Midbrain (tissue), 1 donor: ENCODE data around the gene RBM44.
"Not testable (repeated sequence)": the region's sequence is repeated elsewhere in the genome, so short reads cannot be mapped to it uniquely, and the experiment has no call there.

Source experiments
- DNase-seq: peaks from one replicate; lab custom pipeline; 2025; lab: John Stamatoyannopoulos, UW

Gene RBM44

DNA sequence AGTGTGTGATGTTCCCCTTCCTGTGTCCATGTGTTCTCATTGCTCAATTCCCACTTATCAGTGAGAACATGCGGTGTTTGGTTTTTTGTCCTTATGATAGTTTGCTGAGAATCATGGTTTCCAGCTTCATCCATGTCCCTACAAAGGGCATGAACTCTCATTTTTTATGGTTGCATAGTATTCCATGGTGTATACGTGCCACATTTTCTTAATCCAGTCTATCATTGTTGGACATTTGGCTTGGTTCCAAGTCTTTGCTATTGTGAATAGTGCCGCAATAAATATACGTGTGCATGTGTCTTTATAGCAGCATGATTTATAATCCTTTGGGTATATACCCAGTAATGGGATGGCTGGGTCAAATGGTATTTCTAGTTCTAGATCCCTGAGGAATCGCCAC is 14.9 kb upstream of the RBM44 start:
- DNase-seq = not testable (repeated sequence)

DNA sequence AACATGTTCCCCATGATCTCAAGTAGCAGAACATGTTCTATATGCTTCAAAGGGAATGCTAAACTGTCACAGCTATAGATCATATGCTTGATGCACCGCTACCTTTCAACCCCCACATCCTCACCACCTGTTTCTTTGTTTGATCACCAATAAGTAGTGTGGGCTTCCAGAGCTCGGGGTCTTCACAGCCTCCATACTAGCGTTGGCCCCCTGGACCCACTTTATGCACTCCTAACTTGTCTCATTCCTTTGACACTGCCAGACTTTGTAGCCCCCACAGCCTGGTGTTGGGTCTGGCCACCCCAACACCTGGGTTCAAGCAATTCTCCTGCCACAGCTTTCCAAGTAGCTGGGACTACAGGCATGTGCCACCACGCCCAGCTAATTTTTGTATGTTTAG is 11.6 kb upstream of the RBM44 start:
- DNase-seq = no peak

DNA sequence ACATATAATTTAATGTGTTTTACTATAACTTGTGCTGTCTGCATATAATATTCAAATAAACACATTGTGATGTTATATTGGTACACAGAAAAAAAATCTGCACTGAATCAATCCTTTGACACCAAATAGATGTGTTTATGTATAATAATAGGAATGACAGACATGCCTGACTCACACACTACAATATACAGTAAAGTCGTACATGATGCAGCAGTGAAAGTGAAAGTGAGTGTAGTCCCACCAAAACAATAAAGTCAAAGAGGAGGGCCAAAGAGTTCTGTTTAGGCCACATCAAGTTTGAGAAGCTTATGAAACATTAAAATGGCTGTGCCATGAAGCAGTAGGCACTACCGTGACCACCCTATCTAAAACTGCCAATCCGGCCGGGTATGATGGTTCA is 8.2 kb upstream of the RBM44 start:
- no peak for DNase-seq

DNA sequence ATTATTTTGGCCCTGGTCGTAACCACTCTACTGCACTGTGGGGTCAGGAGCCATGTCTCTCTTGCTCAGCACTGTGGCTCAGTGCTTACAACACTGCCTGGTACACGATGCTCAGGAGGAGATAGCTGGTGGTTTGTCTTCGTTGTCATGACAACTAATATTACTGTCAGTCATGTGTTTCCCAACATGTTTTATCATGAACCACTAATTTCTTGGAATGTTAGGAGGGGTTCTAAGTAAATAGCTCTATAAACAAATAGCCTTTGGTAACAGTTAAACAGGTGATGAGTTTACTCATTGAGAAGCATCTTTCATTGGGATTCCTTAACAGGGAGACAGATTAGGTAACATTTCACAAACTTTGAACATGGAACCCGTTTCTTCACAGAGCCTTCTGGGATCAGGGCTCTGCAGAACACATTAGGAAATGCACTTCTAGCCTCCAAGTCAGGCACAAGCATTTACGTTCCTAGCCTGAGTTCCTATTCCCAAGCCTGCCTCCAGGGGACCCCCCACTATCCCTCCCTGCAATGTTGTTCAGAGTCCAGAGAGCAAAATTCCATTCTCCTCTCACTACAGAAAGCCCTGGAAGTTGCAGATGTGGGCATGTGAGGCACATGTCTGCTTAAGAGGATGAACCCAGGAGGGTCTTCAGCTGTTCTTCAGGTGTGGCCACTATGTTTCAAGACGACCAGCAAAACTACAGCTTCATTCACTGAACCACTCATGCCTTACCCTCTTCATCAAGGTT is 6.4 kb upstream of the RBM44 start:
- no peak for DNase-seq

DNA sequence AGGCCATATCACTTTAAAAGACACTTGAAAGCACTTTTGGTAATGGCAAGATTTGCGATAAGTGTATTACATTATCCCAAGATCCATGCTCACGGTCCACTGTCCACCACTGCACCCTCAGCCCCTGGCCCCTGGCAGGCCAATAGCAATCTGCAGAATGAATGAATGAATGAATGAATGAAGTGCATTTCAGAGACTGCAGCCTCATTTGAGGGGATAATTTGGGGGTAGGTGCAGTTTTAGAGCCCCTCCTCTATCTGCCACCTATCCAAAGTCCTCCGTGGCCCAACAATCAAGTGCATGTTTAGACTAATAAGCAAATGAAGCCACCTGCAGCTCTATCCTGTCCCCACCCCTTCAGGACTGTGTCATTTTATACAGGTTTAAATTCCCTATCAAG is 1.3 kb upstream of the RBM44 start:
- no peak for DNase-seq

DNA sequence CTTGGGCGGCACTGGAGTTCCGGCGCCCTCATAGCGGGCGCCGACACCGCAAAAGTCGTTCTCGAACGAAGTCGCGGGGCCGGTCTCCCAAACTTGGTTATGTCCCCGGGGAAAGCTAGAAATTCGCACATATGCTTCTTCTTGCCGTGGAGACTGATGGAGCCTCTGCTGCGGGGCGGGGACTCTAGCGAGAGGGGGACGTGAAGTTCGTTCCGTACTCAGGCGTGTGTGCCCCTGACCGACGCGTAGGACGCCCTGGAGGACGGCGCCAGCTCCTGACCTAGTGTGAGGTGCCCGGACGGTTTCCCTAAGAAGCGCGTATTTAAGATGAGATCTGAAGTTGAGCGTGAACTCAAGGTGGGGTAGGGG is 465 bp downstream of the RBM44 start:
- no peak for DNase-seq

DNA sequence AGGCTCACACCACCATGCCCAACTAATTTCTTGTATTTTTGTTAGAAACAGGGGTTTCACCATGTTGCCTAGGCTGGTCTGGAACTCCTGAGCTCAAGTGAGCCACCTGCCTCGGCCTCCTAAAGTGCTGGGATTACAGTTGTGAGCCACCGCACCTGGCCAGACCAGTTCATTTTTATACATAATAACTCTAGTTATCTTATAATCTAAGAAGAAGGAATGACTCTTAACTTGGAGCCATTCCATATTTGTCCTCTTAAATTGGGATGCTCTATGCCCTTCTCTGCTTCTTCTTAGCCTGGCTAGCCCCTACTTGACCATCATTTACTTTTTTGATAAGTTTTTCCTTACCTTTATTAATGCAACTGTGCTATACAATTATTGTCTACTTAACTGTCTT is 2.9 kb downstream of the RBM44 start:
- no peak for DNase-seq

DNA sequence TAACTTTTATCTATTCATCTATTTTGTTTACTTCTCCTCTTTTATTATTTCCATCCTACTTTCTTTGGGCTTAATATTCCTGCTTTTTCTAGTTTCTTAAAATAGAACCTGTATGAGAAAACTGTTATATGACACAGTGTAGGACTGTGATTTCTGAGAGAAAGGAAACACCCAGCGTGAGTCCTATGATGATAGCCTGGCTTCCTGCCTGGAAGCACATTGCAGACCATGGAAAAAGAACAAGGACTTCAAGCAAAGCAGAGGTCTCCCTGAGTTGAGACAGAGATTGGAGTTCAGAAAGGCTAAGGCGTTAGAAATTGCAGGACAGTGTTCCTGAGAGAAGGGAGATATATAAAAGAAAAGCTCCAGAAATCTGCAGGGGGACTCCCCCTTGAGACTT is 7.8 kb downstream of the RBM44 start:
- DNase-seq = no peak

DNA sequence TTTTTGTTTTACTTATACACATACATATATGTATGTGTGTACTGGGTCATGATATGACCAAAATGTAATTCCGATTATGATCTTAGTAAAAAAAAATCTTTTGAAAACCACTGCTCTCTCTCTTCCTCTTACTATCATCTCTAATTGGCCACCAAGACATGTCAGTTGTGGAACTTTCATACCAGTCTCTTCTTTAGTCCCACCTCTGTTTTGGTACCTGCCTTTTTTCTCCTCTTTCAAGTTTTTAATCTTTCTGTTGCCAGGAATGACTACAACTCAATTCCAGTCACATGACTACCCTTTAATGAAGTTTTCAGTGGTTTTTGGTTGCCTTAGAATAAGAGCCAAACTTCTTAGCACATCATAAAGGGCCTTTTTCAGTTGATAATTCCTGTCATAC is 17.1 kb downstream of the RBM44 start:
- DNase-seq = no peak

DNA sequence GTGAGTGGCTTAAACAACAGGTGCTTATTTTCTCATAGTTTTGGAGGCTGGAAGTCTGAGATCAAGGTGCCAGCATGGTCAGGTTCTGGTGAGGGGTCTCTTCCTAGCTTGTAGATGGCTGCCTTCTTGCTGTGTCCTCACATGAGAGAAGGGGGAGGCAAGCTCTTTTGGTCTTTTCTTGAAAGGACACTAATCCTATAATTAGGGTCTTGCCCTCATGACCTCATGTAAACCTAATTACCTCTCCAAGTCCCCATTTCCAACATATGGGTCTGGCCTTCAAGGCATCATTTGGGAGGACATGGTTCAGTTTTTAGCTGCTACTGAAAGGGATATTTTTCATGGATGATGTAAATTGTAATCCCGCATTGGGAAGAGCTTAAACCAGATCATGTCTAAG is 18.0 kb downstream of the RBM44 start:
- no peak for DNase-seq

DNA sequence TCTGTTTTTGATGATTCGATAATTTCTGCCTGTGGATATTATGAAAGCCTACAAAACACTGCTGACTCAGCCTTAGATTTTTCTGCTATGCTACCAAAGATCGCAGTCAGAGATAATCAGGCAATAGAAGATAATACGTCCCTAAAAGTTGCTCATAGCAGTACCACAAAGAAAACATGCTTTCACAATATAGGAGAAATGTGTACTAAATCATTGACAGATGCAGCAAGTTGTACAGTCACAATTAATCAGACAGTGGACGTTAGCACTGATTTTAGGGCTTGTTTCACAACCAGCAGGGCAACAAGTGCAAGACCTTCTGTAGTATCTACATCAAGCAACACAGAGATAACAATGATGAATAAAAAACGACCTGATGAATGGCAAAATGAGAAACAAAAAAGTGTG is 19.5 kb downstream of the RBM44 start:
- no peak for DNase-seq

DNA sequence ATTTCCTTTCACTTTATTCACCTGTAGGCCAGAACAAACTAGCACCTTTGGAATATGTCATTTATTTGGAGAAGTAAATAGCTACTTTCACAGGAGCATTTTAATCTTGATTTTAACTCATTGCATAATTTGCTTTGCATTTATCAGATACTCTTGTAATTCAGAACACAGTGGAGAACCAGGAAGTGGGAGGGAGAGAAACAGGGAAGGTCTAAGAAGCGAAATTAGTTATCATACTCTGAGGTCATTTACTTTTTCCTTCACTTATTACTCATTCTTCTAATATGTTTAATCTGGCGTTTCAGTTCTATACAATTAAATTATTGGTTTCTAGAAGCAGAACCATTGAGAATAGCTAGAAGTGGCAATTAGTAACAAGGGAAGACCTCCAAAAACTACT is 20.7 kb downstream of the RBM44 start:
- no peak for DNase-seq

DNA sequence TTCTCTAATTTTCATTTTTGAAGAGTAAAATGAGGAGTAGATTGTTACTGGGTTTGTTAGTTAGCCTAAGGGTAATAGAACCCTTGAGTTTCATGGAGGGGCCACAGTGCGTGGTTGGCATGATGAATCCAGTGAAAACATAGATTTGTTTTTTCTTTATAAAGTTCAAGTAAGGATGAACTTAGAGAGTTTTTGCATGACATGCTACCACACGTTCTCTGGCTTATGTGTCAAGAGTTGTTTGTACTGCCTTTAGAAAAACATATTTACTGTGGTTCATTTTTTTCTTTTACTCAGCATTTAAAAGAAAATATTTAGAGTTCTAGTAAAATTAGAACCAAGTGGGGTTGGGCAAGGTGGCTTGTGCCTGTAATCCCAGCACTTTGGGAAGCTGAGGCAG is 21.8 kb downstream of the RBM44 start:
- no peak for DNase-seq

DNA sequence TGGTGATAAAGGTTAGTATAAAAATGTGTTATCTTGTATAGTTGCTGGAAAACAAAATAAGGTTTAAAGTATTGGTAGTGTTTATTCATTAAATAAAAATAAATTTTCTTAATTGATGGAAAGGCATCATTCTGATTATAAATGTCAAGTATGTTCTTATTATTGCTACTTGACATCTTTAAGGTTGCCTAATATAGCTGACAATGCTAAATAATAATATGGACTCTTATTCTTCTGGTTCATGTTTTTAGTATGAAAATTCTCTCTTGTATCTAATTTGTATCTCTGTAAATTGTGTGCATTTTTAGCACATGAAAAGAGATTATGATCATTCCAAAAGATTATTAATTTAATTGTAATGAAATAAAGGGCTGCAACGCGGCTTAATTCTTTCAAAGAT is 25.0 kb downstream of the RBM44 start:
- DNase-seq = no peak

DNA sequence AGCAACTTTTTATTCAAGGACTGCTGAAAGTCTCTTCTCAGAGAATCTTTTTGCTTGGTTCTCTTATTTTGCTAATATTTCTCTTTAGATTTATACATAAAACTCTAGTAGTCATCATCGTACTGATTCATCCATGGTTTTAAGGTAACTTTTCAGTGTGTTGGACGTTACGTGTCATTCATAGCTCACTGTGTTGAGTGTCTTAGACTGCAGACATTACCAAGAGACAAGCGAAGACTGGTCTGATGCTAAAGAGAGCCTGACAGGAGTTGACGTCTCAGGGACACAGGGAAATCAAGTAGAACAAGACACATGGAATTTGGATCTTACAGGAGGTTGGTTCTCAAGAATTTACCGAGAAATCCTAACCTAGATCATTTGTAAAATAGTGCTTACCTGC is 25.5 kb downstream of the RBM44 start:
- DNase-seq = no peak

DNA sequence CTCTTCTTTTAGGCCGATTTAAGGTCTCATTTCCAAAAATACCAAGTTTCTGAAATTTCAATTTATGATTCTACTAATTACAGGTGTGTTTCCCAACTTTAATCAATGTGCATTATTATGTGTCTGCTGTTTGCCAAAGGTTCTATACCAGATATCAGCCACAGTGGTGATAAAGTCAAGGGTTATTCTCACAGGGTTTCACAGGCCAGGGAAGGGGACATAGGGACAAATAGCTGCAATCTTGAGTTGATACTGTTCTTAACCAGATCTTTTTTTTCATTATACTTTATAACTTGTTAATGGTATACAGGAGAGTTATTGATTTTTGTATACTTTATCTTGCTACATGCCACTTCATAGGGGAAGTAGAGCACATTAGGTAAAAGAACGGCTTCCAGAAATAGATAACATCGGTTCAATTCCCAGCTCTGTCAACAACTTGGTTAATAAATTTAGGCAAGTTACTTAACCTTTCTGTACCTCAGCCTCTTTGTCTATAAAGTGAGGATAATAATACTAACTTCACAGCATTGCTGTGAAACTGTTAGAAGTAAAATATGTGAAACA is 28.9 kb downstream of the RBM44 start:
- no peak for DNase-seq

DNA sequence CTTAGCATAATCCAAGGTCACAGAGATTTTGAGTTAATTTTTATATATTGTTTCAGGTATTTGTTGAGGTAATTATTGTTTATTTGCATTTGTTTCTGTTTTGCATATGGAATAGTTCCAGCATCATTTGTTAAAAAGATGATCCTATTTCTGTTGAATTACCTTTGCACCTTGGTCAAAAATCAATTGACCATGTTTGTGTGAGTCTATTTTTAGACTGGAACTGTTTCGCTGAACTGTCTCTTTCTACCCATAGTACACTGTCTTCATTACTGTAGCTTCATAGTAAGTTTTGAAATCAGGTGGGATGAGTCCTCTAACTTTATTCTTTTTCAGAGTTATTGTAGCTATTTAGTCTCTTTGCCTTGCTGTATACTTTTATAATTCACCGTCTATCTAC is 31.9 kb downstream of the RBM44 start:
- DNase-seq = no peak

DNA sequence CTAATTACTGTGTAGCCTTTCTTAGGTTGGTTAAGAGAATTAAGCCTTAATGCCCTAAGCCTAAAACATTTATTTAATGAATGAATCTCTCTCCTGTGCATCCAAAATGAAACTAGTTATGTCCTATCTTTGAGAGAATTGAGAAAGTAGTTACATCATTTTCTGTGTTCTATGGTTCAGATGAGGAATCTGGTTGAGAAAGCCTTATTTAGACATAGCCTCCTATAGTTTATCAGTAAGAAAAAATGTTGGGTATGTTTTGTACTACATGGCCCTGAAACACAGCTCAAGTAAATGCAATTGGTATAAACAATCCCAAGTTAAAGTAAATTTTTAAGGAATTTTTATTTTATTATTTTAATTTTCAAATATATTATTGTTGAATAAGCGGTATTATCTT is 35.0 kb downstream of the RBM44 start:
- DNase-seq = no peak

DNA sequence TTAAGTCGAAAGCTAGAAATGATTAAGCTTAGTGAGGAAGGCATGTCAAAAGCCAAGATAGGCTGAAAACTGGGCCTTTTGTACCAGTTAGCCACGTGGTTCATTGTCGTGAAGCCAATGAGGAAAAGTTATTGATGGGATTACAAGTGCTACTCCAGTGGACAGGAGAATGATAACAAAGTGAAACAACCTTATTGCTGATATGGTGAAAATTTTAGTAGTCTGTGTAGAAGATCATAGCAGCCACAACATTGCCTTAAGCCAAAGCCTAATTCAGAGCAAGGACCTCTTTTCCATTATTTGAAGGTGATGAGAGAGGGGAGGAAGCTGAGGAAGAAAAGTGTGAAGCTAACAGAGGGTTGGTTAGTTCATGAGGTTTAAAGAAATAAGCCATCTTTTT is 36.8 kb downstream of the RBM44 start:
- DNase-seq = no peak

DNA sequence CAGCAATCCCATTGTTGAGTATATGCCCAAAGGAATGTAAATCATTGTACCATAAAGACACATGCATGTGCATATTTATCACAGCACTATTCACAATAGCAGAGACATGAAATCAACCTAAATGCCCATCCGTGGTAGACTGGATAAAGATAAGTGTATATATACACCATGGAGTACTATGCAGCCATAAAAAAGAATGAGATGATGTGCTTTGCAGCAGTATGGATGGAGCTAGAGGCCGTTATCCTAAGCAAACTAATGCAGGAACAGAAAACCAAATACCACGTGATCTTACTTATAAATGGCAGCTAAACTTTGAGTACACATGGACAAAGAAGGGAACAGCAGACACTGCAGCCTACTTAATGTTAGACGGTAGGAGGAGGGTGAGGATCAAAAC is 42.5 kb downstream of the RBM44 start:
- no peak for DNase-seq

DNA sequence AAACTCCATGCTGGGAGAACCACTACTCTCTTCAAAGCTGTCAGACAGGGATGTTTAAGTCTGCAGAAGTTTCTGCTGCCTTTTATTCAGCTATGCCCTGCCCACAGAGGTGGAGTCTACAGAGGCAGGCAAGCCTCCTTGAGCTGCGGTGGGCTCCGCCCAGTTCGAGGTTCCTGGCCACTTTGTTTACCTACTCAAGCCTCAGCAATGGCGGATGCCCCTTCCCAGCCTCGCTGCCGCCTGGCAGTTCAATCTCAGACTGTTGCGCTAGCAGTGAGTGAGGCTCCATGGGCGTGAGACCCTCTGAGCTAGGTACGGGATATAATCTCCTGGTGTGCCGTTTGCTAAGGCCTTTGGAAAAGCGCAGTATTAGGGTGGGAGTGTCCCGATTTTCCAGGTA is 50.4 kb downstream of the RBM44 start:
- not testable (repeated sequence) for DNase-seq

DNA sequence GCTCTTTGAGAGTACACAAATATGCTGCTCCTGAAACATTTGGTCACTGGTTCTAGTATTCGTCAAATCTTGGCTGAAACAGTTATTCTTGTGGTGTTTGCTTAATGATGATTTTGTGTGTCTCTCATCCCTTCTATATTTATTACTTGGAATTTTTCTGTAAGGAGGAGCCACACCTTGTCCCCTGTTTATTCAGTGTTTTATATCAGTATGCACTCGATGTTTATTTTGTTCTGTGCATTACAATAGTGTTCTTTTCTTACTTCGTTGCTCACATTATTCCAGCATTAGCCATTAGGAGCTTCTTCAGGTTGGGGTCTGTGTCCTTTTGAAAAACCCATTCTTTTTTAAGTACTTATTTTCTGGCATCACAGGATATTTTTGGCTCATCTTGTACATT is 55.7 kb downstream of the RBM44 start:
- DNase-seq = no peak

DNA sequence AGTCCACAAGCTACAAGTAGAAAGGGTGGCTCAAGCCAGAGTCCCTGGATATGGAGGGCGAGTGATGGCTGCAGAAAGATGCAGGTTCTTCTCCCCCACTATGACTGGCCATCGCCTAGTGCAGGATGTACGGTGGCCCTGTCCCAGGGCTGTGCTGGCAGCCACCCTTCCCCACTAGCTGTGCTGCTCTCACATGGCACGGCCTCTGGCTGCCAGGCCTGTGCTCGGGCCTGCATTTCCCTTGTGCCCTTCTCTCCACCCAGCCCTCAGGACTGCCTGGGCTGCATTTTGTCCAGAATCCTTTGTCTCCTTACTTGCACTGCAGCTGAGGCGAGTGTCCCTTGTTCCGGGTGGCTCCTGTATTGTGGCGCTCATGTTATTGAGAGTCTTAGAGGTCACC is 59.2 kb downstream of the RBM44 start:
- no peak for DNase-seq
